Liver (tissue), 3 donors: ENCODE results near the gene SH3GL3.

Experiments used
- ATF3 ChIP-seq: IDR thresholded peaks from 2 replicates; pipeline ENCODE4 v1.6.1; 2016; ENCODE audit warnings: antibody characterized with exemption
- FOXA2 ChIP-seq: IDR thresholded peaks from 2 replicates; pipeline ENCODE4 v1.6.1; 2016; ENCODE audit warnings: antibody characterized with exemption
- GABPA ChIP-seq, 2 donors: IDR thresholded peaks in 1 of 2; conservative IDR thresholded peaks in 1 of 2; 2 replicates each; pipeline ENCODE4 v1.6.1; 2016; ENCODE audit warnings: antibody characterized with exemption in 2 of 2, mild to moderate bottlenecking in 1 of 2, moderate library complexity in 1 of 2
- MAX ChIP-seq: IDR thresholded peaks from 2 replicates; pipeline ENCODE4 v1.6.1; 2016; ENCODE audit warnings: antibody characterized with exemption
- RAD21 ChIP-seq, 2 donors: IDR thresholded peaks; 2 replicates each; pipeline ENCODE4 v1.6.1; 2016; ENCODE audit warnings: antibody characterized with exemption in 2 of 2, mild to moderate bottlenecking in 2 of 2
- RXRA ChIP-seq, 2 donors: IDR thresholded peaks; 2 replicates each; pipeline ENCODE4 v1.6.1; 2017 to 2018; ENCODE audit warnings: antibody characterized with exemption in 2 of 2, mild to moderate bottlenecking in 1 of 2
- TAF1 ChIP-seq: conservative IDR thresholded peaks from 2 replicates; pipeline ENCODE4 v1.6.1; 2016; ENCODE audit warnings: antibody characterized with exemption, mild to moderate bottlenecking
- YY1 ChIP-seq: IDR thresholded peaks from 2 replicates; pipeline ENCODE4 v1.6.1; 2016; ENCODE audit warnings: antibody characterized with exemption, mild to moderate bottlenecking
- TF ChIP-seq, protein P1 (sequence below): fragments of 150-350 bp; IDR thresholded peaks from 2 replicates; pipeline ENCODE4 v1.5.1; 2017; ENCODE audit warnings: improper control_type of control experiment, low read depth, low read length; ENCODE audit not compliant: missing input control
- TF ChIP-seq, protein P2 (sequence below): IDR thresholded peaks from 2 replicates; pipeline ENCODE4 v1.6.1; 2016; ENCODE audit warnings: antibody characterized with exemption, mild to moderate bottlenecking
- donor health status: healthy.
- donor health status: healthy.

- TF ChIP-seq, protein P1, sequence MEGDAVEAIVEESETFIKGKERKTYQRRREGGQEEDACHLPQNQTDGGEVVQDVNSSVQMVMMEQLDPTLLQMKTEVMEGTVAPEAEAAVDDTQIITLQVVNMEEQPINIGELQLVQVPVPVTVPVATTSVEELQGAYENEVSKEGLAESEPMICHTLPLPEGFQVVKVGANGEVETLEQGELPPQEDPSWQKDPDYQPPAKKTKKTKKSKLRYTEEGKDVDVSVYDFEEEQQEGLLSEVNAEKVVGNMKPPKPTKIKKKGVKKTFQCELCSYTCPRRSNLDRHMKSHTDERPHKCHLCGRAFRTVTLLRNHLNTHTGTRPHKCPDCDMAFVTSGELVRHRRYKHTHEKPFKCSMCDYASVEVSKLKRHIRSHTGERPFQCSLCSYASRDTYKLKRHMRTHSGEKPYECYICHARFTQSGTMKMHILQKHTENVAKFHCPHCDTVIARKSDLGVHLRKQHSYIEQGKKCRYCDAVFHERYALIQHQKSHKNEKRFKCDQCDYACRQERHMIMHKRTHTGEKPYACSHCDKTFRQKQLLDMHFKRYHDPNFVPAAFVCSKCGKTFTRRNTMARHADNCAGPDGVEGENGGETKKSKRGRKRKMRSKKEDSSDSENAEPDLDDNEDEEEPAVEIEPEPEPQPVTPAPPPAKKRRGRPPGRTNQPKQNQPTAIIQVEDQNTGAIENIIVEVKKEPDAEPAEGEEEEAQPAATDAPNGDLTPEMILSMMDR, result no peak
- TF ChIP-seq MAX (no peak), TAF1 (no peak), ATF3 (no peak), GABPA (IDR thresholded peaks at IDR 0.05 in 1 of 2, conservative IDR thresholded peaks at IDR 0.05 in 1 of 2) (no peak), RAD21 (IDR thresholded peaks at IDR 0.05) (no peak), FOXA2 (no peak), RXRA (IDR thresholded peaks at IDR 0.05) (no peak), YY1 (no peak)
- TF ChIP-seq, protein P2, sequence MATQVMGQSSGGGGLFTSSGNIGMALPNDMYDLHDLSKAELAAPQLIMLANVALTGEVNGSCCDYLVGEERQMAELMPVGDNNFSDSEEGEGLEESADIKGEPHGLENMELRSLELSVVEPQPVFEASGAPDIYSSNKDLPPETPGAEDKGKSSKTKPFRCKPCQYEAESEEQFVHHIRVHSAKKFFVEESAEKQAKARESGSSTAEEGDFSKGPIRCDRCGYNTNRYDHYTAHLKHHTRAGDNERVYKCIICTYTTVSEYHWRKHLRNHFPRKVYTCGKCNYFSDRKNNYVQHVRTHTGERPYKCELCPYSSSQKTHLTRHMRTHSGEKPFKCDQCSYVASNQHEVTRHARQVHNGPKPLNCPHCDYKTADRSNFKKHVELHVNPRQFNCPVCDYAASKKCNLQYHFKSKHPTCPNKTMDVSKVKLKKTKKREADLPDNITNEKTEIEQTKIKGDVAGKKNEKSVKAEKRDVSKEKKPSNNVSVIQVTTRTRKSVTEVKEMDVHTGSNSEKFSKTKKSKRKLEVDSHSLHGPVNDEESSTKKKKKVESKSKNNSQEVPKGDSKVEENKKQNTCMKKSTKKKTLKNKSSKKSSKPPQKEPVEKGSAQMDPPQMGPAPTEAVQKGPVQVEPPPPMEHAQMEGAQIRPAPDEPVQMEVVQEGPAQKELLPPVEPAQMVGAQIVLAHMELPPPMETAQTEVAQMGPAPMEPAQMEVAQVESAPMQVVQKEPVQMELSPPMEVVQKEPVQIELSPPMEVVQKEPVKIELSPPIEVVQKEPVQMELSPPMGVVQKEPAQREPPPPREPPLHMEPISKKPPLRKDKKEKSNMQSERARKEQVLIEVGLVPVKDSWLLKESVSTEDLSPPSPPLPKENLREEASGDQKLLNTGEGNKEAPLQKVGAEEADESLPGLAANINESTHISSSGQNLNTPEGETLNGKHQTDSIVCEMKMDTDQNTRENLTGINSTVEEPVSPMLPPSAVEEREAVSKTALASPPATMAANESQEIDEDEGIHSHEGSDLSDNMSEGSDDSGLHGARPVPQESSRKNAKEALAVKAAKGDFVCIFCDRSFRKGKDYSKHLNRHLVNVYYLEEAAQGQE, result no peak
Measured at GRCh38 chr15:83472797-83473196, 25.7 kb downstream of the SH3GL3 start.
